Middle frontal gyrus (tissue), 1 donor: ENCODE results near the gene MOB3A.
"Not testable (repeated sequence)": the region's sequence is repeated elsewhere in the genome, so short reads cannot be mapped to it uniquely, and the experiment has no call there.

Source experiments
- DNase-seq: peaks from one replicate; pipeline ENCODE4 v3.0.0-alpha.2; 2015; ENCODE audit warnings: low spot score; ENCODE audit errors: extremely low spot score

Gene MOB3A

GRCh38 chr19:2108251-2109016 is 12.3 kb upstream of the MOB3A start:
- DNase-seq = no peak

GRCh38 chr19:2103045-2103707 is 7.0 kb upstream of the MOB3A start:
- no peak for DNase-seq

GRCh38 chr19:2101417-2102335 is 5.5 kb upstream of the MOB3A start:
- no peak for DNase-seq

GRCh38 chr19:2100719-2101061 is 4.6 kb upstream of the MOB3A start:
- no peak for DNase-seq

GRCh38 chr19:2099937-2100718 is 4.0 kb upstream of the MOB3A start:
- DNase-seq = no peak

DNA sequence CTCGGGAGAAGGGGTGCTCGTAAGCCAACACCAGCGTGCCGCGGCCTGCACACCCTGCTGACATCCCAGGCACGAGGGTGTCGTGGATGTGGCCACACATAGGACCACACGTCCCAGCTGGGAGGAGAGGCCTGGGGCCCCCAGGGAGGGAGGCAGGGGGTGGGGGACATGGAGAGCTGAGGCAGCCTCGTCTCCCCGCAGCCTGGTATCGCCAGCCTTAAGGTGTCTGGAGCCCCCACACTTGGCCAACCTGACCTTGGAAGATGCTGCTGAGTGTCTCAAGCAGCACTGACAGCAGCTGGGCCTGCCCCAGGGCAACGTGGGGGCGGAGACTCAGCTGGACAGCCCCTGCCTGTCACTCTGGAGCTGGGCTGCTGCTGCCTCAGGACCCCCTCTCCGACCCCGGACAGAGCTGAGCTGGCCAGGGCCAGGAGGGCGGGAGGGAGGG is 3.0 kb upstream of the MOB3A start:
- DNase-seq = no peak

DNA sequence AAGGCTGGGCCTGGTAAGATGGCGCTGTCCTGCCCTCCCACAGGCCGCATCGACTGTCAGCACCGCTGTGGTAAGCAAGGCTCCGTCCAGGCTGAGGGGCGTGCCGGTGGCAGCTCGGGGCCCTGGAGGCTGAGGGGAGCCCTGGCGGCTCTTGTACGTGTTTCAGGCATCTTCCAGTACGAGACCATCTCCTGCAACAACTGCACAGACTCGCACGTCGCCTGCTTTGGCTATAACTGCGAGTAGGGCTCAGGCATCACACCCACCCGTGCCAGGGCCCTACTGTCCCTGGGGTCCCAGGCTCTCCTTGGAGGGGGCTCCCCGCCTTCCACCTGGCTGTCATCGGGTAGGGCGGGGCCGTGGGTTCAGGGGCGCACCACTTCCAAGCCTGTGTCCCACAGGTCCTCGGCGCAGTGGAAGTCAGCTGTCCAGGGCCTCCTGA is 1.8 kb upstream of the MOB3A start:
- DNase-seq = no peak

- no peak for DNase-seq
Observed at GRCh38 chr19:2097203-2097885, 1.2 kb upstream of the MOB3A start.

- peak; percentile 96 for DNase-seq
Observed at GRCh38 chr19:2096480-2097202, 515 bp upstream of the MOB3A start, which contains the start of gene IZUMO4. Gene IZUMO4 (plus strand): TSS chr19:2096915. CDS start chr19:2096946, 31 bp downstream.

DNA sequence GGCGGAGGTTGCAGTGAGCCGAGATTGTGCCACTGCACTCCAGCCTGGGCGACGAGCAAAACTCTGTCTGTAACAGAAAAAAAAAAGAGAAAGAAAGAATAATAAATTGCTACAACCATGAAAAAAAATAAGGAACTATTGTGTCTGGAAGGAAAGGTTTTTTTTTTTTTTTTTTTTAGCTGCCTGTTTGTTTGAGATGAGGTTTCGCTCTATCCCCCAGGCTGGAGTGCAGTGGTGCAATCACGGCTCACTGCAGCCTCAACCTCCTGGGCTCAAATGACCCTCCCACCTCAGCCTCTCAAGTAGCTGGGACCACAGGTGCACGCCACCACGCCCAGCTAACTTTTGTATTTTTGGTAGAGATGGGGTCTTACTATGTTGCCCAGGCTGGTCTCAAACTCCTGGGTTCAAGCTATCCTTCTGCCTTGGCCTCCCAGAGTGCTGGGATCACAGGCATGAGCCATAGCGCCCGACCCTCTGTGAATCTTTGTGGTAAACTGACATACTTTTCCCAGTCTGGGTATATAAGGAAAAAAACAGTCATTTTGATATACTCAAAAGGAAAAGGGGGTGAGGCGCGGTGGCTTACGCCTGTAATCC is 4.1 kb downstream of the MOB3A start:
- DNase-seq = not testable (repeated sequence)

DNA sequence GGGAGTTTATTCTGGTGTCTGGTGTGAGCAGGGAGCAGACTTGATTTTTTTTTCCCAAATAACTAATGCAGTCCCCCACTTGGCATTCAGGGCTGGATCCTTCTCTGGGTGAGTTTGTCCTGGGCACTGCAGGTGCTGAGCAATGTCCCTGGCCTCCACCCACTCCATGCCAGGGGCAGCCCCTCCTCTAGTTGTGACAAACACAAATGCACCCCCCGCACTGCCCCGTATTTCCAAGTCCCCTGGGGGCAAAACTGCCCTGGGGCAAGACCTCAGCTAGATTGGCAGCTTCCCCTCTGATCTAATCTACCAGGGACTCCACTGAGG is 6.4 kb downstream of the MOB3A start:
- DNase-seq = no peak

GRCh38 chr19:2089001-2089711 is 7.0 kb downstream of the MOB3A start:
- DNase-seq = no peak

DNA sequence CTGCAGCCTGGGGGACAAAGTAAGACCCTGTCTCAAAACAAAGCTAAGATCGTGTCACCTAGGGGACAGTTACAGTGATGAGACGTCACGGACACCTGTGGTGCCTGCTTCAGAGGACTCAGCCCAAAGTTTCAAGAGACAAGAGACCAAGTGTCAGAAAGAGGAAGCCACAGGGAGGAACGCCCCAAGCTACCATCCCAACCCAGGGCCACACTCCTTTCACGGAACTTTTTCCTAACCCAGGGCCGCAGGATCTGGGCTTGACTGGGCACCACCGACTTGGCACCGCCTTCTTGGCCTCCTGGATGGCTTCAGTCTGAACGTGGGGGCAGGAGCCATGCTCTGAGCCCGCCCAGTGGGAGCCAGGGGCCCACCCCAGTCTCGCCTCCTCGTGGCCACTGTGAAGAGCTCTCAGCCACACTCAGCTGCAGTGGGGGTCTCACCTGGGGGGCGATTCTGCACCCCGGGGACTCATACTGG is 8.5 kb downstream of the MOB3A start:
- no peak for DNase-seq

- not testable (repeated sequence) for DNase-seq
Observed at GRCh38 chr19:2086695-2087620, 9.2 kb downstream of the MOB3A start.

GRCh38 chr19:2084993-2085720 is 11.0 kb downstream of the MOB3A start:
- no peak for DNase-seq

- DNase-seq = no peak
Observed at GRCh38 chr19:2083174-2083854, 12.8 kb downstream of the MOB3A start.
